ENCODE data around the gene CPE. TPM values are rescaled to one million over a fixed set of nuclear protein-coding genes. Genes with fewer than 3 reads are reported as not detected.

CPE gene
- total RNA-seq, 1 donor = 15.1 TPM

GRCh38 chr4:165519591-165519990 is 140.8 kb downstream of the CPE start:
- no peak overlapping the region for H3K4me3 ChIP-seq (ENCODE audit: low read depth, low read length)
- TF ChIP-seq, protein P1, sequence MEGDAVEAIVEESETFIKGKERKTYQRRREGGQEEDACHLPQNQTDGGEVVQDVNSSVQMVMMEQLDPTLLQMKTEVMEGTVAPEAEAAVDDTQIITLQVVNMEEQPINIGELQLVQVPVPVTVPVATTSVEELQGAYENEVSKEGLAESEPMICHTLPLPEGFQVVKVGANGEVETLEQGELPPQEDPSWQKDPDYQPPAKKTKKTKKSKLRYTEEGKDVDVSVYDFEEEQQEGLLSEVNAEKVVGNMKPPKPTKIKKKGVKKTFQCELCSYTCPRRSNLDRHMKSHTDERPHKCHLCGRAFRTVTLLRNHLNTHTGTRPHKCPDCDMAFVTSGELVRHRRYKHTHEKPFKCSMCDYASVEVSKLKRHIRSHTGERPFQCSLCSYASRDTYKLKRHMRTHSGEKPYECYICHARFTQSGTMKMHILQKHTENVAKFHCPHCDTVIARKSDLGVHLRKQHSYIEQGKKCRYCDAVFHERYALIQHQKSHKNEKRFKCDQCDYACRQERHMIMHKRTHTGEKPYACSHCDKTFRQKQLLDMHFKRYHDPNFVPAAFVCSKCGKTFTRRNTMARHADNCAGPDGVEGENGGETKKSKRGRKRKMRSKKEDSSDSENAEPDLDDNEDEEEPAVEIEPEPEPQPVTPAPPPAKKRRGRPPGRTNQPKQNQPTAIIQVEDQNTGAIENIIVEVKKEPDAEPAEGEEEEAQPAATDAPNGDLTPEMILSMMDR (IDR thresholded peaks at IDR 0.05; ENCODE audit: insufficient read depth, low read depth, low read length) = no peak
- DNase-seq (ENCODE audit: low read depth) = no peak

DNA sequence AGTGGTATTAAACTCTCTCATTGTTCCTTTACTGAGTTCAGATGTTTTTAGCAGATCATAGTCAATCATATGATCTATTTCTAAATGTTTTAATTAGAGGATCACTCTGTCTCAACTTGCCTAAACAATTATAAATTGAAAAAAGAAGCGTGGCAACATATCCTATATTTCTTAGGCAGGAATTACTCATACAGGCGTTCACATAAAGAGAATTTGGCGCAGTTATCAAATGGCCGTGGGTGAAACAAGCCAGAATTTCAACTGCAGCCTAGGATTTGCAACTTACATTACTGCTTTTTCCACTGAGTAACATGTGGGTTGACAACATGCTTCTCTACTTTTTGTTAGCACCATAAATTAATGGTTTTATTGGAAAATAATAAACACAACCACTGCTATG is 141.3 kb downstream of the CPE start:
- no peak overlapping the region for H3K4me3 ChIP-seq (ENCODE audit: low read depth, low read length)
- DNase-seq (ENCODE audit: low read depth) = no peak
- TF ChIP-seq, protein P1 (IDR thresholded peaks at IDR 0.05; ENCODE audit: insufficient read depth, low read depth, low read length) = no peak

DNA sequence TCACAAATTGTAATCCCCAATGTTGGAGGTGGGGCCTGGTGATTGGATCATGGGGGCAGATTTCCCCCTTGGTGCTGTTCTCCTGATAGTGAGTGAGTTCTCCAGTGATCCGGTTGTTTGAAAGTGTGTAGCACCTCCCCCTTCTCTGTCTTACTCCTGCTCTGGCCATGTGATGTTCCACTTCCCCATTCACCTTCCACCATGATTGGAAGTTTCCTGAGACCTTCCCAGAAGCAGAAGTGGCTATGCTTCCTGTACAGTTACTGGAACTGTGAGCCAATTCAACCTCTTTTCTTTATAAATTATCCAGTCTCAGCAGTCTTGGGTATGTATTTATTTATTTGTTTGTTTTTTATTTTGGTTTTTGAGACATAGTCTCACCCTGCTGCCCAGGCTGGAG is 143.2 kb downstream of the CPE start:
- no peak for DNase-seq (ENCODE audit: low read depth)
- TF ChIP-seq, protein P1 (IDR thresholded peaks at IDR 0.05; ENCODE audit: insufficient read depth, low read depth, low read length) = no peak
- no peak overlapping the region for H3K4me3 ChIP-seq (ENCODE audit: low read depth, low read length)

DNA sequence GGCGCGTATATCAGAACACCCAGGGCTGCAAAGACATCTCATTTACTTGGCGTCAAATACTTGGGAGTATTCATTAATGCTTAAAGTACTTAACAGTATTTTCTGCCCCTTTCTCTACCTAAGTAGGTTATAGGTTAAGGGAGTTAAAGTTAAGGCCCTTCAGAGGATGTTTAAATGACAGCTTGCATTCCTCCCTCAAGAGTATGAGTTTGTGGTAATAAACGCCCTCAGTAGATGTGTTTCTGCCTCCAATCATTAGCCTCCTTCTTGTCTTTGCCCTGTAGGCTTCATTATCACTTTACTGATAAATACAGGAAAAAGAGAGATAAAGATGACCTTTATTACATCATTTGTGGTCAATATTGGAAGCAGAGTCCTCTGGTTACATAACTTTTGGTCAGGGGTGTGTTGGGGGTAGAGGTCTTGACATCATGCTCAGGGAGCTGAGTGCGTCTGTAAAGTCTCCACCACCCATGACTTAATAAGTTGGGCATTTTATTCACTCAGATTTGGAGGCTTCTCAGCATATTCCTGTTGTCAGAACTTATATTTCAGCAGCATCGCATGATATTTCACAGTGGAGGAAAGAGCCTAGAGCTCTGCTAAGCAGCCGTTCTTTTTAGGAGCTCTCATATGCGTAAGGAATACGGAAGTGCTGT is 145.9 kb downstream of the CPE start:
- no peak overlapping the region for H3K4me3 ChIP-seq (ENCODE audit: low read depth, low read length)
- peak; percentile 22 for DNase-seq (ENCODE audit: low read depth)
- TF ChIP-seq, protein P1 (IDR thresholded peaks at IDR 0.05; ENCODE audit: insufficient read depth, low read depth, low read length) = no peak

DNA sequence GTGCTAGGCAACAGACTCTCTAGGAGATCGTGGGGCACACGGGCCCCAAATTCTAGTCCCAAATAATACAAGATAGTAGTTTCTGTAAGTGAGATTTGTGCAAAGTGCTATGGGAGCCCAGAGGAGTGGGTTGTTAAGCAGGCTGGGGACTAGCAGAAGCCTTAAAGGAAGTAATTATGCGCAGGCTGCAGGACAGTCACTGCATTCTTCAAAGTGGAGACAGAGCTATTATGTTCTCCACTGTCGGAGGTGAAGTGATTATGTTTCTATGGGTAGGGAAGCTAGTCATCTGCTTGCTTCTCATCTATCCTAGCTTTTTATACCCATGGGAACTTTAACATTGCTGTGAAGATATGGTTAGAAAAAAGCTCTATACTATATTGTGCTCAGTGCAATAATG is 154.2 kb downstream of the CPE start:
- TF ChIP-seq, protein P1 (IDR thresholded peaks at IDR 0.05; ENCODE audit: insufficient read depth, low read depth, low read length) = no peak
- no peak for DNase-seq (ENCODE audit: low read depth)
- no peak overlapping the region for H3K4me3 ChIP-seq (ENCODE audit: low read depth, low read length)

DNA sequence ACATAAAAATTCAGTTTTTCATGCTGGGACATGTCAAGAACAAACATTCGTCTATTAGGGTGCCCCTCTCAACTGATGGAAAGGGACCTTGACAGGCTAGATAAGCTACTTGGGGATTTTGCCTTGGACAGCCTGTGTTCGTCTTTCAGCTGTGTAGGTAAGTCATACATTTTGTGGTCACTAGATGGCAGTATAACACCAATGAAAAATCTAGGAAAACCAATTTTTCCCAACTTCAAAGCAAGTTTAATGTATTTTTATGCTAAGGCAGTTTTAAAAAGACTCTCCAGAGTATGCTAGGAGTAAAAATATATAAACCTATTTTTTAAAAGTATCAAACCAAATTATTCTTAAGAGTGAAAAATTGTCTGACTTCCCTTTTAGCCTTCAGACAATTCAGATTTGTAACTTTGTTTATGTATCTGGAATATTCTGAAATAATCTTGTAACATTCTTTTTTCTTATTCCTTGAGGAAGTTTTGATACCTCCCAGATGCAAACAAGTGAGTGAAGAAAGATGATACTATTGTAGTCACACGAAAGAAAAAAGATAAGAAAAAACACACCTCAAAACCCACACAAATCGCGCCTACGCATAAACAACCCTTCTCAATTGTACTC is 158.3 kb downstream of the CPE start:
- DNase-seq (ENCODE audit: low read depth) = peak; percentile 63
- TF ChIP-seq, protein P1 (IDR thresholded peaks at IDR 0.05; ENCODE audit: insufficient read depth, low read depth, low read length) = peak; percentile 60
- H3K4me3 ChIP-seq (ENCODE audit: low read depth, low read length) = no peak overlapping the region

Data from fibroblast of villous mesenchyme (primary cell).